Glutamatergic neuron (in vitro differentiated cells): ENCODE measurements around the gene LCN2. TPM values are rescaled to one million over a fixed set of nuclear protein-coding genes. Genes with fewer than 3 reads are reported as not detected.

ENCODE experiments used
- DNase-seq: peaks from one replicate; pipeline ENCODE4 v3.0.0; 2022
- H3K27ac Mint-ChIP-seq: one replicate; pipeline ENCODE4 v1.8.0; 2020; ENCODE audit warnings: mild to moderate bottlenecking, mixed read lengths, inconsistent platforms; ENCODE audit not compliant: unreplicated experiment
- H3K27me3 Mint-ChIP-seq: one replicate; pipeline ENCODE4 v1.8.0; 2020; ENCODE audit warnings: mild to moderate bottlenecking, moderate library complexity, mixed read lengths, inconsistent platforms; ENCODE audit not compliant: unreplicated experiment
- H3K36me3 Mint-ChIP-seq: one replicate; pipeline ENCODE4 v1.8.0; 2020; ENCODE audit warnings: mild to moderate bottlenecking, mixed read lengths, inconsistent platforms; ENCODE audit not compliant: unreplicated experiment
- H3K4me1 Mint-ChIP-seq: one replicate; pipeline ENCODE4 v1.8.0; 2020; ENCODE audit warnings: mild to moderate bottlenecking, low read depth, mixed read lengths, inconsistent platforms; ENCODE audit not compliant: unreplicated experiment
- H3K4me3 Mint-ChIP-seq: one replicate; pipeline ENCODE4 v1.8.0; 2020; ENCODE audit warnings: mild to moderate bottlenecking, mixed read lengths, inconsistent platforms; ENCODE audit not compliant: unreplicated experiment
- H3K9me3 Mint-ChIP-seq: one replicate; pipeline ENCODE4 v1.8.0; 2020; ENCODE audit warnings: mild to moderate bottlenecking, moderate library complexity, mixed read lengths, inconsistent platforms; ENCODE audit not compliant: unreplicated experiment
- CTCF ChIP-seq: fragments of 200-600 bp; sonication (generic); IDR thresholded peaks from one replicate; pipeline ENCODE4 v1.5.0; 2021; ENCODE audit not compliant: partially characterized antibody, unreplicated experiment
- total RNA-seq: library from RNA; stranded (reverse); fragmentation: NEBNext Ultra II Directional; extraction: Animal tissue kit (Norgen Biotek cat#: 25700); gene quantifications from one replicate; pipeline ENCODE4 v1.2.1, GENCODE V29; 2021; ENCODE audit not compliant: unreplicated experiment

The LCN2 gene
- total RNA-seq, 1 donor from 2014 or later: not detected

GRCh38 chr9:128155736-128156500, 6.7 kb downstream of the LCN2 start:
- TF ChIP-seq CTCF: no peak
- DNase-seq: peak; percentile 5
- Mint-ChIP-seq H3K27me3 (no peaks in the 10 kb centered on the region), H3K36me3 (no peaks in the 10 kb centered on the region), H3K9me3 (peaks cover 3% of the 10 kb centered on the region), H3K27ac (no peak overlapping the region), H3K4me3 (no peak overlapping the region), H3K4me1 (no peaks in the 10 kb centered on the region)

- Mint-ChIP-seq H3K27me3 (peaks cover 5% of the 10 kb centered on the region), H3K9me3 (peaks cover 4% of the 10 kb centered on the region), H3K4me3 (peak overlapping the region; percentile 70), H3K36me3 (peaks cover 6% of the 10 kb centered on the region), H3K4me1 (no peaks in the 10 kb centered on the region), H3K27ac (peak overlapping the region; percentile 89)
- no peak for DNase-seq
- no peak for TF ChIP-seq CTCF
Measured at GRCh38 chr9:128159522-128159783, 10.2 kb downstream of the LCN2 start.

- Mint-ChIP-seq H3K27ac (peak within 1 kb of the TSS; percentile 89), H3K36me3 (peaks cover 6% of the 10 kb centered on the region), H3K27me3 (peaks cover 5% of the 10 kb centered on the region), H3K4me1 (no peaks in the 10 kb centered on the region), H3K4me3 (peak within 1 kb of the TSS; percentile 82), H3K9me3 (peaks cover 4% of the 10 kb centered on the region)
- TF ChIP-seq CTCF: no peak
- DNase-seq: peak; percentile 97
Measured at GRCh38 chr9:128159784-128160602, 10.7 kb downstream of the LCN2 start, which contains the start of gene BBLN. TSS of gene BBLN (plus strand) at chr9:128160265. CDS start at chr9:128160408, 143 bp downstream.

- Mint-ChIP-seq H3K27ac (peak overlapping the region; percentile 72), H3K4me1 (no peaks in the 10 kb centered on the region), H3K9me3 (peaks cover 4% of the 10 kb centered on the region), H3K4me3 (peak overlapping the region; percentile 82), H3K36me3 (peaks cover 6% of the 10 kb centered on the region), H3K27me3 (peaks cover 5% of the 10 kb centered on the region)
- no peak for TF ChIP-seq CTCF
- DNase-seq: no peak
Measured at GRCh38 chr9:128160603-128160987, 11.3 kb downstream of the LCN2 start.
